RWPE2 (cell line): ENCODE measurements around the gene SLC6A6.
A peak's percentile ranks its signal among the peaks of the same experiment; 100 is the strongest.

ENCODE experiments used
- ATAC-seq: fragments of 200-7000 bp; cut with Tn5 transposase; 3 replicates; pipeline ENCODE4 v1.9.1; 2021; ENCODE audit warnings: low read depth
- DNase-seq: peaks from one replicate; pipeline ENCODE4 v3.0.0-alpha.2; 2020; ENCODE audit warnings: low spot score
- H3K27ac ChIP-seq: fragments of 450-650 bp; 2 replicates; pipeline ENCODE4 v1.5.1; 2017; ENCODE audit warnings: mild to moderate bottlenecking; ENCODE audit not compliant: poor library complexity, severe bottlenecking
- H3K27me3 ChIP-seq: fragments of 250-450 bp; sonication (Bioruptor Pico); 2 replicates; pipeline ENCODE4 v1.5.1; 2021; ENCODE audit warnings: mild to moderate bottlenecking, moderate library complexity; ENCODE audit not compliant: insufficient read depth, poor library complexity, severe bottlenecking
- H3K36me3 ChIP-seq: fragments of 250-450 bp; sonication (Bioruptor Pico); 2 replicates; pipeline ENCODE4 v1.5.1; 2020; ENCODE audit warnings: low read depth, mild to moderate bottlenecking, moderate library complexity
- H3K4me1 ChIP-seq: fragments of 250-450 bp; sonication (Bioruptor Pico); 2 replicates; pipeline ENCODE4 v1.5.1; 2021; ENCODE audit warnings: mild to moderate bottlenecking, moderate library complexity; ENCODE audit not compliant: insufficient read depth, poor library complexity, severe bottlenecking
- H3K4me3 ChIP-seq: fragments of 250-450 bp; sonication (Bioruptor Pico); 2 replicates; pipeline ENCODE4 v1.5.1; 2021; ENCODE audit warnings: mild to moderate bottlenecking, moderate library complexity; ENCODE audit not compliant: severe bottlenecking
- H3K9me3 ChIP-seq: fragments of 250-450 bp; sonication (Bioruptor Pico); 2 replicates; pipeline ENCODE4 v1.5.1; 2021; ENCODE audit warnings: mild to moderate bottlenecking, moderate library complexity; ENCODE audit not compliant: severe bottlenecking
- CTCF ChIP-seq: fragments of 450-650 bp; IDR thresholded peaks from one replicate; pipeline ENCODE4 v1.5.1; 2017; ENCODE audit warnings: mild to moderate bottlenecking, moderate library complexity; ENCODE audit not compliant: poor library complexity, severe bottlenecking

SLC6A6 gene

GRCh38 chr3:14422016-14422963 is 19.9 kb downstream of the SLC6A6 start:
- H3K27ac ChIP-seq: no peak overlapping the region
- ATAC-seq: no peak
- H3K4me3 ChIP-seq: no peak overlapping the region
- H3K4me1 ChIP-seq: no peaks in the 10 kb centered on the region
- no peaks in the 10 kb centered on the region for H3K36me3 ChIP-seq
- no peaks in the 10 kb centered on the region for H3K27me3 ChIP-seq
- no peaks in the 10 kb centered on the region for H3K9me3 ChIP-seq
- no peak for DNase-seq
- no peak for TF ChIP-seq CTCF

DNA sequence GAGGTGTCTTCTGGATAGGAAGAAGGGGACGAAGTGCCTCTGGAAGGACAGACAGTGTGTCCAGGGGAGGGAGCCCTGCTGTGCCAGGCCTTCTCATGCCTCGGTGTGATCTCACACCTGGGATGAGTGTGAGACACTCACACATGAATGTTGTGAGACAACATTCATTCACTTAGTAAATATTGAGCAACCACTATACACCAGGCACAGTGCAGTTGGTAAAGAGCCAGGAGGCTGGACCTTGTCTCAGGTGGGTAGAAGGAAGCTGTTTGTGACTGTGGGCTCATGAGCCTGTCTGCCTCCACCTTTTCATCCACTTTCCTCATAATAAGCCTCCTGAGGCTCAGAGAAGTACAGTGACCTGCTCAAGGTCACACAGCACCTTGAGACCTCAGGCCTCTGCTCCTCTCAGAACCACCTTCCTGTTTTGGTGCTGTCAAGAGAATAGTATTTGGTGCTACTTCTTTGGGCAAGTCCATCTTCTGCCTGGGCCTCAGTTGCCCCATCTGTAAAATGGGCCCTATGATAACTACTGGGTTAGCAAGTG is 20.9 kb downstream of the SLC6A6 start:
- Histone ChIP-seq H3K36me3 (no peaks in the 10 kb centered on the region), H3K27ac (no peak overlapping the region), H3K4me3 (no peak overlapping the region), H3K4me1 (no peaks in the 10 kb centered on the region), H3K27me3 (no peaks in the 10 kb centered on the region), H3K9me3 (no peaks in the 10 kb centered on the region)
- peak; percentile 15 for TF ChIP-seq CTCF
- ATAC-seq: peak; percentile 70
- no peak for DNase-seq

DNA sequence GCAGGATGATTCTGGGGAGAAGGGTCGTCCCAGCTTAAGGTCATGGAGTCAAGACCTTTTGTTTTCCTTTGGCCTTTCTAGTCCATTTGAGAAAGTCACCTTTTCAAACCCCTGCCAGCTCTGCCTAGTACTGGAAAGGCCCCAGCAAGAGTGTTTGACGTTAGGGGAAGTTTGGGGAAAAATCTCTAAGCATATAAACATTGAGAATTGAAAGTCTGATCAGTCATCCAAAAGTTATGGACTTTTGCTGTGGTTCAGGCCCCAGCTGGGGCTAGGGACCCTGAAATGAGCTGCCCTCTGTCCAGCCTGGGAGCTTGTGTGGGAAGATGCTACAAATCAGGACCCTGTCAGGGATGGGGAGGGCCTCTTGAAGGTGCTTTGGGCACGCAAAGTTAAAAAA is 21.6 kb downstream of the SLC6A6 start:
- no peaks in the 10 kb centered on the region for H3K27me3 ChIP-seq
- no peak overlapping the region for H3K4me3 ChIP-seq
- H3K27ac ChIP-seq: no peak overlapping the region
- TF ChIP-seq CTCF: no peak
- H3K9me3 ChIP-seq: no peaks in the 10 kb centered on the region
- no peak for DNase-seq
- no peaks in the 10 kb centered on the region for H3K4me1 ChIP-seq
- ATAC-seq: no peak
- H3K36me3 ChIP-seq: no peaks in the 10 kb centered on the region

DNA sequence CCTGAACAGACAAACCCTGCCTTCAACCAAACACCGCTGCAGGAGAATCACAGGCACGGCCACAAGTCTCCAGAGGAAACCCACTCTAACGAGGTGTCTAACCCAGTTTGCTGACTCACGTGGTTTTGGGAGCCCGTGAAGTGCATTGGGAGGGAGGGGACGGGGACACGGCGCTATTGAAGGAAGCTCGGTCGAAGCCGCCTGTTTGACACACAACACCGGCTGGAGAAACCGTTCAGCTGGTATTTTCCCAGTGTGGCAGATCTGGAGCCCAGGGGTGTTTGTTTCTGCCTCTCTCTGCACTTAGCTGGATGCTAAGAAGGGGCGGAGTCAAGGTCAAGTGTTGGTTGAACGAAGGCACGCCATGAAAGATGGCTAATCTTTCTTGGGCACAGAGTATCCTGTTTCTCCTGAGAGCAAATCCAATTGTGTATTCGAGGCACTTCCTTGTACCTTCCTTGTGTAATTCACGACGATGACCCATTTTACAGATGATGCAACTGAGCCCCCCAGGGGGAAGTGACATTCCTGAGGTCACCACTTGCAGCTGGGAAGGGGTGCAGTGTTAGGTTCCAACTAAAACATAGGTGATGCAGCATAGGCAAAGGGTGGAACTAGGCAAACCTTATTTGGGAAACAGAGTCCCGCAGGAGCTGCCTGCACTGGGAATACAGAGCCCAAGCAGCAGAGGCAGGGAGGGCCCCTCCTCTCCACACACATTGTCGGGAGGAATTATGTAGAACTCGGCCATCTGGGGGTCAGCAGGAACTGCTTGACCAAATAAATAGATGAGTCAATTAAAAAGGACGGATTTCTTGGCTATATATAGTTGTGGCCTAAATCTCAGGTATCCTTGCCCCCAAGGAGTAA is 22.5 kb downstream of the SLC6A6 start:
- Histone ChIP-seq H3K4me1 (no peaks in the 10 kb centered on the region), H3K9me3 (no peaks in the 10 kb centered on the region), H3K4me3 (no peak overlapping the region), H3K27ac (no peak overlapping the region), H3K27me3 (no peaks in the 10 kb centered on the region), H3K36me3 (no peaks in the 10 kb centered on the region)
- no peak for TF ChIP-seq CTCF
- DNase-seq (no peak), ATAC-seq (no peak)
